GM23338 (cell line): ENCODE data around the gene GTSF1L. TPM values are rescaled to one million over a fixed set of nuclear protein-coding genes. Genes with fewer than 3 reads are reported as not detected.

ENCODE experiments used
- ATAC-seq: fragments of 200-7000 bp; cut with Tn5 transposase; 3 replicates; pipeline ENCODE4 v1.9.1; 2020
- DNase-seq: peaks from one replicate; pipeline ENCODE4 v3.0.0-alpha.2; 2015; ENCODE audit warnings: low spot score
- H2AFZ ChIP-seq: fragments of 200-600 bp; sonication (generic); 2 replicates; pipeline ENCODE4 v1.8.0; 2016; ENCODE audit warnings: antibody characterized with exemption, mild to moderate bottlenecking, moderate library complexity
- H3F3A ChIP-seq: fragments of 200-600 bp; sonication (generic); replicated peaks from 2 replicates; pipeline ENCODE4 v1.8.0; 2017; ENCODE audit warnings: antibody characterized with exemption, mixed run types, low read depth
- H3K27ac ChIP-seq: fragments of 200-600 bp; sonication (generic); 2 replicates; pipeline ENCODE4 v1.6.1; 2016; ENCODE audit warnings: low read depth
- H3K27me3 ChIP-seq: fragments of 200-600 bp; sonication (generic); 2 replicates; pipeline ENCODE4 v1.8.0; 2016; ENCODE audit warnings: mild to moderate bottlenecking, mixed run types, moderate library complexity; ENCODE audit not compliant: insufficient read depth
- H3K36me3 ChIP-seq: fragments of 200-600 bp; sonication (generic); 2 replicates; pipeline ENCODE4 v1.8.0; 2016; ENCODE audit warnings: mild to moderate bottlenecking; ENCODE audit not compliant: insufficient read depth
- H3K4me1 ChIP-seq: fragments of 200-600 bp; sonication (generic); 2 replicates; pipeline ENCODE4 v1.8.0; 2016; ENCODE audit warnings: mild to moderate bottlenecking, moderate library complexity; ENCODE audit not compliant: insufficient read depth
- H3K4me2 ChIP-seq: fragments of 200-600 bp; sonication (generic); 2 replicates; pipeline ENCODE4 v1.7.1; 2017; ENCODE audit warnings: mixed run types
- H3K4me3 ChIP-seq: fragments of 200-600 bp; sonication (generic); 2 replicates; pipeline ENCODE4 v1.6.1; 2016; ENCODE audit warnings: mixed run types
- H3K79me2 ChIP-seq: fragments of 200-600 bp; sonication (generic); replicated peaks from 2 replicates; pipeline ENCODE4 v1.8.0; 2017; ENCODE audit warnings: mild to moderate bottlenecking; ENCODE audit not compliant: insufficient read depth
- H3K9me2 ChIP-seq: fragments of 200-600 bp; sonication (generic); 2 replicates; pipeline ENCODE4 v1.8.0; 2017; ENCODE audit not compliant: insufficient read depth
- H4K20me1 ChIP-seq: fragments of 200-600 bp; sonication (generic); replicated peaks from 2 replicates; pipeline ENCODE4 v1.8.0; 2017; ENCODE audit warnings: mild to moderate bottlenecking; ENCODE audit not compliant: insufficient read depth
- H3K27ac Mint-ChIP-seq: 2 replicates; pipeline ENCODE4 v1.8.0; 2020; ENCODE audit warnings: inconsistent platforms, mild to moderate bottlenecking, moderate library complexity, mixed read lengths
- H3K27me3 Mint-ChIP-seq: 3 replicates; pipeline ENCODE4 v1.8.0; 2022; ENCODE audit warnings: low read depth, mild to moderate bottlenecking, moderate library complexity, mixed read lengths, inconsistent platforms; ENCODE audit not compliant: insufficient read depth, poor library complexity
- H3K36me3 Mint-ChIP-seq: 3 replicates; pipeline ENCODE4 v1.8.0; 2021; ENCODE audit warnings: low read depth, mild to moderate bottlenecking, inconsistent platforms, moderate library complexity, mixed read lengths
- H3K4me1 Mint-ChIP-seq: 3 replicates; pipeline ENCODE4 v1.8.0; 2020; ENCODE audit warnings: mild to moderate bottlenecking, inconsistent platforms, mixed read lengths
- H3K4me3 Mint-ChIP-seq: 3 replicates; pipeline ENCODE4 v1.8.0; 2021; ENCODE audit warnings: moderate library complexity, mild to moderate bottlenecking, inconsistent platforms, mixed read lengths
- H3K9me3 Mint-ChIP-seq: 3 replicates; pipeline ENCODE4 v1.8.0; 2020; ENCODE audit warnings: moderate library complexity, mild to moderate bottlenecking, inconsistent platforms, mixed read lengths
- CREB1 ChIP-seq: fragments of 250-450 bp; sonication (Bioruptor Pico); IDR thresholded peaks from 2 replicates; pipeline ENCODE4 v1.5.0; 2020; ENCODE audit warnings: low read depth, mild to moderate bottlenecking, moderate library complexity
- EZH2phosphoT487 ChIP-seq: fragments of 200-600 bp; sonication (generic); IDR thresholded peaks from one replicate; pipeline ENCODE4 v1.8.1; 2018; ENCODE audit warnings: antibody characterized with exemption; ENCODE audit not compliant: unreplicated experiment
- JUNB ChIP-seq: IDR thresholded peaks from one replicate; pipeline ENCODE4 v1.6.1; 2016; ENCODE audit warnings: antibody characterized with exemption; ENCODE audit not compliant: unreplicated experiment
- STAT1 ChIP-seq: IDR thresholded peaks from one replicate; pipeline ENCODE4 v1.6.1; 2016; ENCODE audit warnings: antibody characterized with exemption; ENCODE audit not compliant: unreplicated experiment
- ZNF462 ChIP-seq: fragments of 250-450 bp; sonication (Bioruptor Pico); IDR thresholded peaks from 2 replicates; pipeline ENCODE4 v1.5.0; 2020; ENCODE audit warnings: mild to moderate bottlenecking, moderate library complexity
- polyA plus RNA-seq: library from polyadenylated mRNA; unstranded; fragments of >200 nt; fragmentation: Nextera tagmentation; extraction: Ambion mirVana; gene quantifications from 2 replicates; pipeline ENCODE4 v1.2.1, GENCODE V29; 2016
- total RNA-seq: library from RNA; depleted of rRNA; stranded (reverse); fragments of >200 nt; shearing (Covaris generic); gene quantifications from 2 replicates; pipeline ENCODE4 v1.2.3, GENCODE V29; 2014

Gene GTSF1L
- total and polyA plus RNA-seq, 2 experiments from 2014 or later = not detected

- H3K27ac Mint-ChIP-seq = peak overlapping the region; percentile 29
- no peak for DNase-seq
- Histone ChIP-seq H3K4me1 (peaks cover 8% of the 10 kb centered on the region; the same call in 1 of the 2 replicates), H3K9me2 (peaks cover 7% of the 10 kb centered on the region; the same call in 1 of the 2 replicates), H3K4me3 (no peak overlapping the region), H3K27ac (no peak overlapping the region), H3K36me3 (no peaks in the 10 kb centered on the region), H3K4me2 (0 out of 2 replicates have a peak overlapping the region, but pooled peaks have one; percentile 50), H3K79me2 (no peaks in the 10 kb centered on the region), H3K27me3 (no peaks in the 10 kb centered on the region), H2AFZ (peak overlapping the region; percentile 80), H4K20me1 (no peaks in the 10 kb centered on the region), H3F3A (no peaks in the 10 kb centered on the region)
- peaks cover 9% of the 10 kb centered on the region for H3K27me3 Mint-ChIP-seq
- no peaks in the 10 kb centered on the region; the same call in 2 of the 3 replicates for H3K9me3 Mint-ChIP-seq
- peaks cover 13% of the 10 kb centered on the region for H3K4me1 Mint-ChIP-seq
- peak; percentile 11; the same call in 2 of the 3 replicates for ATAC-seq
- no peaks in the 10 kb centered on the region for H3K36me3 Mint-ChIP-seq
- no peak for TF ChIP-seq CREB1
- no peak for TF ChIP-seq JUNB
- TF ChIP-seq EZH2phosphoT487 = no peak
- no peak for TF ChIP-seq STAT1
- no peak for TF ChIP-seq ZNF462
- H3K4me3 Mint-ChIP-seq = no peak overlapping the region
Observed at GRCh38 chr20:43746344-43747137, 19.7 kb upstream of the GTSF1L start.
